Stimulated activated CD4-positive, alpha-beta T cell treated with anti-CD3 and anti-CD28 coated beads, Interleukin-12 subunit alpha, Interleukin-12 subunit beta, amount 100 ng/mL, for 4 hours (primary cell): Measurements from ENCODE around the gene OGG1.
"Not testable (repeated sequence)": the region's sequence is repeated elsewhere in the genome, so short reads cannot be mapped to it uniquely, and the experiment has no call there.

Experiments
- DNase-seq: peaks from one replicate; pipeline ENCODE4 v3.0.0-alpha.2; 2020

Gene OGG1

GRCh38 chr3:9768141-9768775 lies 18.5 kb downstream of the OGG1 start:
- DNase-seq = no peak

GRCh38 chr3:9769012-9769411 lies 19.3 kb downstream of the OGG1 start:
- DNase-seq = no peak

GRCh38 chr3:9769426-9770275 lies 19.9 kb downstream of the OGG1 start, which contains the start of gene CAMK1:
Gene CAMK1 (minus strand): TSS chr3:9769947. CDS start chr3:9767749, 2,198 bp downstream.
- peak; percentile 63 for DNase-seq

GRCh38 chr3:9770276-9770812 lies 20.6 kb downstream of the OGG1 start:
- DNase-seq = no peak

- DNase-seq = not testable (repeated sequence)
Observed at GRCh38 chr3:9771007-9771406, 21.3 kb downstream of the OGG1 start.

GRCh38 chr3:9776896-9777693 lies 27.3 kb downstream of the OGG1 start:
- no peak for DNase-seq

GRCh38 chr3:9777694-9778021 lies 27.9 kb downstream of the OGG1 start:
- DNase-seq = no peak

- DNase-seq = peak; percentile 52
Observed at GRCh38 chr3:9778143-9779074, 28.7 kb downstream of the OGG1 start.

- DNase-seq = no peak
Observed at GRCh38 chr3:9779075-9779593, 29.4 kb downstream of the OGG1 start.

- no peak for DNase-seq
Observed at GRCh38 chr3:9779721-9780457, 30.1 kb downstream of the OGG1 start.

- DNase-seq = no peak
Observed at GRCh38 chr3:9780458-9780812, 30.7 kb downstream of the OGG1 start.

GRCh38 chr3:9780910-9781309 lies 31.2 kb downstream of the OGG1 start:
- no peak for DNase-seq

- DNase-seq = no peak
Observed at GRCh38 chr3:9781551-9781950, 31.8 kb downstream of the OGG1 start.

GRCh38 chr3:9781978-9782603 lies 32.3 kb downstream of the OGG1 start:
- no peak for DNase-seq

- DNase-seq = no peak
Observed at GRCh38 chr3:9782770-9783169, 33.0 kb downstream of the OGG1 start.

- DNase-seq = no peak
Observed at GRCh38 chr3:9783954-9784353, 34.2 kb downstream of the OGG1 start.

- no peak for DNase-seq
Observed at GRCh38 chr3:9784965-9785364, 35.2 kb downstream of the OGG1 start.

- DNase-seq = no peak
Observed at GRCh38 chr3:9785602-9786001, 35.9 kb downstream of the OGG1 start.

- DNase-seq = no peak
Observed at GRCh38 chr3:9786209-9786739, 36.5 kb downstream of the OGG1 start.
